LNCAP (cell line): ENCODE measurements around the gene TBCD.

Source experiments
- CTCF ChIP-seq: fragments of 450-650 bp; IDR thresholded peaks from 2 replicates; pipeline ENCODE4 v1.5.1; 2017; ENCODE audit warnings: mild to moderate bottlenecking

Gene TBCD

DNA sequence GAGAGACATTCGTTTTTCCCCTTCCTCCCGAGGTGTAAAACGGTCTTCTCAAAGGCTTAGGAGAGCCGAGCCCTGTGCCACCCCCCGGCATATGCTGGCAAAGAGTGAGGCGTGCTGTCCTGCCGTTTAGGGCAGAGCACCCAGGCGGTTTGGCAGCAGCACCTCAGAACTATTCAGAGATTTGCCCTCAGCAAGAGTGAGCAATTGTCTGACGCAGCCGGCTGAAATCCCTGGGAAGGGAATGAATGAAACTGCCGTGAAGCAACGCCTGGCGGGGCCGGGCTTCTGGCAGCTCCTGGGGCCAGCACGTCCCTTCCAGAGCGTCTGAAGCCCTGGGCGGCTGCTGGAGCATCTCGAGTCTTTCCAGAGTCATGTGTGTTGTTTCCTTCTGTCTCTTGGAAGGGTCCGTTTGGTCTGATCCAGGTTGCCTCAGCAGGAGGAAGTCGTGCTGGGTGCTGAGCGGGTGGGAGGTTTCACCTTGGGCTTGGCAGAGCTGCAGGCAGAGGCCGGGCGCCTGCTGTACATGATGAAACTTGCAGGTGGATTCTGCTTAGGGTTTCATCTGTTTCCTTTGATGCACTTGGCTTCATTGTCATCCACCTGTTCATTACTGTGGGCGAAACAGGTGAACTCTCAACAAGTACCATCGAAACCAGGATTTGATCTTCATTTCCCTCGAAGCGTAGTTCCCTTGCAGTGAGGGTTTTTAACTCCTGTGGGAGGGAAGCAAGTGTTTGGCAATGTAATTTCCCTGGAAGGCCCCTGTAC lies 35.4 kb downstream of the TBCD start:
- no peak for TF ChIP-seq CTCF

- TF ChIP-seq CTCF, result no peak
These were observed 36.5 kb downstream of the TBCD start for GRCh38 chr17:82788206-82789001.

- TF ChIP-seq CTCF, result no peak
These were observed 37.3 kb downstream of the TBCD start for GRCh38 chr17:82789051-82789592.

- no peak for TF ChIP-seq CTCF
These were observed 37.9 kb downstream of the TBCD start for GRCh38 chr17:82789806-82790205.

DNA sequence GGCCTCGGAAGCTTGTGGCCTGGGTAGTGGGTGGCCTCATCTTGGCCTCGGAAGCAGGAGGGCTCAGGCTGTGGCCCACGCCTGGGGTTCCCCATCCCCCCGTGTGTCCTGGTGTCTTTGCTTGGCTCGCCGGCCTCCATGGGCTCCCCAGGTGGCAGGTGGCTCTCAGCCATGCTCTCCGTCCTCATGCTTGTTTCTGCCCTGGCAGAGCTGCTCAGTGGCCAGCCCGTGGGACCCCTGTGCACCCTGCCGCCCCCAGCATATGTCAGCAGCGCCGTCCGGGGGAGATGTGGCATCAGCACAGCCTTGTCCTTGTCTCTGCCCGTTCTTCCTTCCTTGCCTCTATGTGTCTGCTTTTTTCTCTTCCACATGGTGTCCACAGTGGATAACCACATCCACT lies 38.5 kb downstream of the TBCD start:
- no peak for TF ChIP-seq CTCF

- TF ChIP-seq CTCF, result no peak
These were observed 39.7 kb downstream of the TBCD start for GRCh38 chr17:82791532-82791931.

GRCh38 chr17:82793974-82794630 lies 42.2 kb downstream of the TBCD start:
- TF ChIP-seq CTCF, result no peak
